IPS-18a (cell line): ENCODE results near the gene COX19.
"Not testable (repeated sequence)": the region's sequence is repeated elsewhere in the genome, so short reads cannot be mapped to it uniquely, and the experiment has no call there.

Experiments used
- H3K27ac ChIP-seq: one replicate; pipeline ENCODE4 v1.5.1; 2013; ENCODE audit warnings: low read length
- H3K27me3 ChIP-seq: one replicate; pipeline ENCODE4 v1.6.1; 2013; ENCODE audit warnings: mild to moderate bottlenecking, low read length; ENCODE audit not compliant: control insufficient read depth, insufficient read depth
- H3K36me3 ChIP-seq: one replicate; pipeline ENCODE4 v1.6.1; 2013; ENCODE audit warnings: low read depth, low read length; ENCODE audit not compliant: control insufficient read depth
- H3K4me1 ChIP-seq: one replicate; pipeline ENCODE4 v1.6.1; 2013; ENCODE audit warnings: low read depth, low read length; ENCODE audit not compliant: control insufficient read depth
- H3K4me3 ChIP-seq: one replicate; pipeline ENCODE4 v1.5.1; 2013; ENCODE audit warnings: low read length
- H3K9ac ChIP-seq: one replicate; pipeline ENCODE4 v1.6.1; 2013; ENCODE audit warnings: mild to moderate bottlenecking, low read length, moderate library complexity
- H3K9me3 ChIP-seq: one replicate; pipeline ENCODE4 v1.6.1; 2013; ENCODE audit warnings: low read depth, low read length; ENCODE audit not compliant: control insufficient read depth

The COX19 gene

GRCh38 chr7:968205-969105 lies 6.9 kb downstream of the COX19 start:
- H3K4me1 ChIP-seq: peaks cover 2% of the 10 kb centered on the region
- H3K36me3 ChIP-seq: peaks cover 27% of the 10 kb centered on the region

GRCh38 chr7:967361-968082 lies 7.8 kb downstream of the COX19 start:
- H3K27me3 ChIP-seq: no peaks in the 10 kb centered on the region
- H3K4me3 ChIP-seq: no peak overlapping the region
- peaks cover 20% of the 10 kb centered on the region for H3K36me3 ChIP-seq
- peaks cover 4% of the 10 kb centered on the region for H3K4me1 ChIP-seq
- no peak overlapping the region for H3K9ac ChIP-seq
- no peak overlapping the region for H3K27ac ChIP-seq
- H3K9me3 ChIP-seq: no peaks in the 10 kb centered on the region

More at GRCh38 chr7:968205-969105, 6.9 kb downstream of the COX19 start:
- Histone ChIP-seq H3K27me3 (no peaks in the 10 kb centered on the region), H3K9ac (no peak overlapping the region), H3K9me3 (no peaks in the 10 kb centered on the region), H3K27ac (no peak overlapping the region), H3K4me3 (no peak overlapping the region)

- H3K36me3 ChIP-seq: peaks cover 13% of the 10 kb centered on the region
- peaks cover 4% of the 10 kb centered on the region for H3K4me1 ChIP-seq
- H3K4me3 ChIP-seq: no peak overlapping the region
- H3K9me3 ChIP-seq: no peaks in the 10 kb centered on the region
- H3K27me3 ChIP-seq: no peaks in the 10 kb centered on the region
- no peak overlapping the region for H3K27ac ChIP-seq
- H3K9ac ChIP-seq: no peak overlapping the region
Observed at GRCh38 chr7:966291-967069, 8.9 kb downstream of the COX19 start.

GRCh38 chr7:964401-965231 lies 10.7 kb downstream of the COX19 start:
- Histone ChIP-seq H3K27me3 (no peaks in the 10 kb centered on the region), H3K9me3 (no peaks in the 10 kb centered on the region), H3K36me3 (peaks cover 13% of the 10 kb centered on the region), H3K9ac (no peak overlapping the region), H3K27ac (no peak overlapping the region), H3K4me1 (peaks cover 4% of the 10 kb centered on the region), H3K4me3 (no peak overlapping the region)

- H3K27me3 ChIP-seq: no peaks in the 10 kb centered on the region
- H3K4me3 ChIP-seq: no peak overlapping the region
- H3K27ac ChIP-seq: no peak overlapping the region
- H3K4me1 ChIP-seq: peaks cover 4% of the 10 kb centered on the region
- H3K9ac ChIP-seq: no peak overlapping the region
- H3K36me3 ChIP-seq: peaks cover 6% of the 10 kb centered on the region
- H3K9me3 ChIP-seq: no peaks in the 10 kb centered on the region
Observed at GRCh38 chr7:963236-964078, 11.9 kb downstream of the COX19 start.

- H3K4me3 ChIP-seq: no peak overlapping the region
- no peaks in the 10 kb centered on the region for H3K9me3 ChIP-seq
- no peak overlapping the region for H3K9ac ChIP-seq
- H3K36me3 ChIP-seq: no peaks in the 10 kb centered on the region
- no peaks in the 10 kb centered on the region for H3K27me3 ChIP-seq
- H3K4me1 ChIP-seq: peaks cover 4% of the 10 kb centered on the region
- H3K27ac ChIP-seq: no peak overlapping the region
Observed at GRCh38 chr7:962401-963081, 12.8 kb downstream of the COX19 start.

- H3K4me1 ChIP-seq: peaks cover 4% of the 10 kb centered on the region
- no peaks in the 10 kb centered on the region for H3K27me3 ChIP-seq
- H3K27ac ChIP-seq: no peak overlapping the region
- no peak overlapping the region for H3K4me3 ChIP-seq
- H3K9me3 ChIP-seq: no peaks in the 10 kb centered on the region
- H3K9ac ChIP-seq: no peak overlapping the region
- no peaks in the 10 kb centered on the region for H3K36me3 ChIP-seq
Observed at GRCh38 chr7:961546-962400, 13.6 kb downstream of the COX19 start.

- H3K27me3 ChIP-seq, H3K4me3 ChIP-seq, H3K9me3 ChIP-seq, H3K9ac ChIP-seq, H3K27ac ChIP-seq, H3K4me1 ChIP-seq, H3K36me3 ChIP-seq: not testable (repeated sequence)
Observed at GRCh38 chr7:960972-961371, 14.4 kb downstream of the COX19 start.

GRCh38 chr7:960269-960871 lies 15.0 kb downstream of the COX19 start:
- Histone ChIP-seq H3K4me1 (peaks cover 4% of the 10 kb centered on the region), H3K27ac (no peak overlapping the region)

More at GRCh38 chr7:960269-960871, 15.0 kb downstream of the COX19 start:
- H3K9me3 ChIP-seq: no peaks in the 10 kb centered on the region
- H3K36me3 ChIP-seq: no peaks in the 10 kb centered on the region
- no peak overlapping the region for H3K4me3 ChIP-seq
- H3K9ac ChIP-seq: no peak overlapping the region
- peaks cover 8% of the 10 kb centered on the region for H3K27me3 ChIP-seq
